ENCODE data around the gene SELENON. TPM values are rescaled to one million over a fixed set of nuclear protein-coding genes. Genes with fewer than 3 reads are reported as not detected.

SELENON gene
- total and polyA plus RNA-seq, 2 of the 13 experiments (the other 11 are each of a cell fraction or from before 2014, with no cell fraction given): 3.8 to 8.0 TPM

DNA sequence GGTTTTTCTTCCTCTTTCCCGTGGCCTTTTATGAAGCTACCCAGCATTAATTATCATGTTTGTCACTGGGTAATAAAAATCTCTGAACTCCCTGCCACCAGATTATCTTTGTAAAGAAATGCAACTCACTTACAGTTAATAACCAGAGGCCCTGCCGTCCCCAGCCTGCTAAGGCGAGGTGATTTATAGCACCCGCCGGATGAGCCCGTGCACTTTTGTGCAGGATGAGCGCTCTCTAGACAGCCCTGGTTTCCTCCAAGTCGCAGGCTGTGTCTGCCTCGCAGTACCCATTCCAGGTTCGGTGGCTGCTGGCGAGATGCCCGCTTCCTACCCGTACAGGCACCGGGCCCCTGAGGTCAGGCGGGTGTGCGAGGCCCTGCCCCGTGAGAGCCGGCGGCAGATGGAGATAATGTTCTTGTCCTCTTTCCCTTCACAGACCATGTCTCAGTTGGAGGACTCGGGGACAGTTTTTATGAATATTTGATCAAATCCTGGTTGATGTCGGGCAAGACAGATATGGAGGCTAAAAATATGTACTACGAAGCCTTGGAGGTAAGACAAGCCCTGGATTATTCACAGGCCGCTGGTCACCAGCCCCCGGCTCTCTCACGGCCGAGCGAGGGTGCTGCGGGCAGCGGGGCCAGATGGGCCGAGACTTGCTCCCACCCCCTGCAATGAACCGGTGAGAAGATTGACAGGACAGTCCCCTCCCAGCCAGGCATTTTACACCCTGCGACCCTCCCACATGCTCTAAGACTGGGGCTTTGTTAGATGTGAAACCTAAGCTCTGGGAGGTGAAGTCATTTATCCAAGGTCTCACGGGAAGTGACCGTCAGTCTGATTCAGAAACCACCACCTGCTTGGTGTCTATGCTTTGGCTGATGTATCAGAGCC, 28.5 kb upstream of the SELENON start (continued):
- no peak for TF ChIP-seq ZBTB10 (CRISPR knock-in tag; IDR thresholded peaks at IDR 0.05; ENCODE audit: borderline replicate concordance)
- TF ChIP-seq AHDC1 (CRISPR knock-in tag; IDR thresholded peaks at IDR 0.05; ENCODE audit: borderline replicate concordance): no peak
- no peak for TF ChIP-seq KLF6 (CRISPR knock-in tag; IDR thresholded peaks at IDR 0.05)
- no peak; the same call in 1 of the 2 replicates for TF ChIP-seq HIC2 (CRISPR knock-in tag; IDR thresholded peaks at IDR 0.05; ENCODE audit: low read depth)
- no peak for TF ChIP-seq NKX3-1 (CRISPR knock-in tag; IDR thresholded peaks at IDR 0.05)
- no peak for TF ChIP-seq GTF3A (CRISPR knock-in tag; conservative IDR thresholded peaks at IDR 0.05)
- TF ChIP-seq HOXD1 (CRISPR knock-in tag; IDR thresholded peaks at IDR 0.05): no peak
- 0 out of 2 replicates have a peak, but pooled peaks have one; percentile 11 for TF ChIP-seq SAP130 (CRISPR knock-in tag; IDR thresholded peaks at IDR 0.05; ENCODE audit: low read depth)
- no peak for TF ChIP-seq RARG (CRISPR knock-in tag; IDR thresholded peaks at IDR 0.05; ENCODE audit: low read depth)
- TF ChIP-seq SNAPC2 (CRISPR knock-in tag; IDR thresholded peaks at IDR 0.05): no peak
- 0 out of 2 replicates have a peak, but pooled peaks have one; percentile 19 for TF ChIP-seq ZNF12 (CRISPR knock-in tag; IDR thresholded peaks at IDR 0.05)
- no peak for TF ChIP-seq SOX13 (IDR thresholded peaks at IDR 0.05)
- TF ChIP-seq SOX13 (CRISPR knock-in tag; conservative IDR thresholded peaks at IDR 0.05 in 1 of 2, IDR thresholded peaks at IDR 0.05 in 1 of 2): no peak
- TF ChIP-seq POLR2A (IDR thresholded peaks at IDR 0.05; ENCODE audit: insufficient read depth in 1 of 2, low read depth in 2 of 2, low read length in 2 of 2): 0 out of 4 replicates have a peak, but pooled peaks of 1 of the 2 experiments have one; percentile 22
- TF ChIP-seq, protein P1, sequence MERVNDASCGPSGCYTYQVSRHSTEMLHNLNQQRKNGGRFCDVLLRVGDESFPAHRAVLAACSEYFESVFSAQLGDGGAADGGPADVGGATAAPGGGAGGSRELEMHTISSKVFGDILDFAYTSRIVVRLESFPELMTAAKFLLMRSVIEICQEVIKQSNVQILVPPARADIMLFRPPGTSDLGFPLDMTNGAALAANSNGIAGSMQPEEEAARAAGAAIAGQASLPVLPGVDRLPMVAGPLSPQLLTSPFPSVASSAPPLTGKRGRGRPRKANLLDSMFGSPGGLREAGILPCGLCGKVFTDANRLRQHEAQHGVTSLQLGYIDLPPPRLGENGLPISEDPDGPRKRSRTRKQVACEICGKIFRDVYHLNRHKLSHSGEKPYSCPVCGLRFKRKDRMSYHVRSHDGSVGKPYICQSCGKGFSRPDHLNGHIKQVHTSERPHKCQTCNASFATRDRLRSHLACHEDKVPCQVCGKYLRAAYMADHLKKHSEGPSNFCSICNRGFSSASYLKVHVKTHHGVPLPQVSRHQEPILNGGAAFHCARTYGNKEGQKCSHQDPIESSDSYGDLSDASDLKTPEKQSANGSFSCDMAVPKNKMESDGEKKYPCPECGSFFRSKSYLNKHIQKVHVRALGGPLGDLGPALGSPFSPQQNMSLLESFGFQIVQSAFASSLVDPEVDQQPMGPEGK (CRISPR knock-in tag; IDR thresholded peaks at IDR 0.05): 0 out of 2 replicates have a peak, but pooled peaks have one; percentile 39
- no peak for TF ChIP-seq GTF2F1 (IDR thresholded peaks at IDR 0.05; ENCODE audit: low read length)
- TF ChIP-seq TBX2 (CRISPR knock-in tag; IDR thresholded peaks at IDR 0.05; ENCODE audit: borderline replicate concordance): peak; percentile 45; the same call in 1 of the 2 replicates
